ENCODE data around the gene RNF111. TPM values are rescaled to one million over a fixed set of nuclear protein-coding genes. Genes with fewer than 3 reads are reported as not detected.

The RNF111 gene
- total and polyA plus RNA-seq, 10 of the 15 experiments (the other 5 are each of a cell fraction or from before 2014, with no cell fraction given), result 8.6 to 34.7 (median 15.7) TPM

- DNase-seq (ENCODE audit: low read depth, low spot score) (no peak), FAIRE-seq (no peak), ATAC-seq (no peak)
- Histone ChIP-seq H3K27ac (ENCODE audit: control insufficient read depth, insufficient read depth) (no peak overlapping the region), H3K79me2 (ENCODE audit: control insufficient read depth, insufficient read depth, low read length) (no peaks in the 10 kb centered on the region), H3K36me3 (ENCODE audit: control insufficient read depth in 2 of 2, insufficient read depth in 2 of 2, low read length in 1 of 2) (peaks cover 1 to 12% of the 10 kb centered on the region in 2 experiments; a peak in 3 of 4 replicates), H3K4me3 (no peak overlapping the region), H3K4me2 (ENCODE audit: control insufficient read depth, insufficient read depth) (no peak overlapping the region), H3K9me3 (replicated peaks; ENCODE audit: control insufficient read depth, insufficient read depth, low read length) (no peaks in the 10 kb centered on the region), H4K20me1 (ENCODE audit: control insufficient read depth, insufficient read depth) (no peaks in the 10 kb centered on the region), H2AFZ (ENCODE audit: control insufficient read depth, low read depth, low read length) (no peak overlapping the region), H3K27me3 (replicated peaks in 1 of 2; ENCODE audit: control insufficient read depth in 2 of 2, insufficient read depth in 2 of 2, low read length in 1 of 2) (no peaks in the 10 kb centered on the region), H3K4me1 (ENCODE audit: control insufficient read depth, insufficient read depth, low read length) (no peaks in the 10 kb centered on the region), H3K9ac (ENCODE audit: control insufficient read depth, insufficient read depth, low read length) (no peak overlapping the region)
- ChIA-PET POLR2A (interaction anchor here (0.6 kb wide), 1 partner anchor 403 kb away, joined by 3 read pairs; no protein-coding TSS in a partner anchor), CTCF (no interaction called here), SMC1A (ENCODE audit: uncharacterized antibody, unreplicated experiment) (no interaction called here), RAD21 (ENCODE audit: unreplicated experiment) (no interaction called here)
- in situ Hi-C loops (cut with MboI), result no loop called here
- 81% methylated on average over 3 of the region's 3 CpGs for WGBS (ENCODE audit: insufficient coverage, insufficient replicate concordance, low lambda C conversion rate, missing lambda C conversion rate)
- TF ChIP-seq JUNB (IDR thresholded peaks at IDR 0.05), result no peak
- TF ChIP-seq POLR2AphosphoS2 (IDR thresholded peaks at IDR 0.05; ENCODE audit: low read depth, low read length), result no peak
- TF ChIP-seq HCFC1 (IDR thresholded peaks at IDR 0.05; ENCODE audit: low read length), result no peak
- no TSS peak for BruUV-seq (replicated peaks)
- intact Hi-C loops (cut with micrococcal nuclease; ENCODE audit: unreplicated experiment), result no loop called here
These were observed 109.0 kb downstream of the RNF111 start for GRCh38 chr15:59096429-59096828.

GRCh38 chr15:59099162-59099685, 111.8 kb downstream of the RNF111 start:
- ChIA-PET CTCF (interaction anchor here (0.6 to 2.5 kb wide), 3 partner anchors 50 to 143 kb away, joined by 3 to 8 read pairs (median 3); no protein-coding TSS in a partner anchor), SMC1A (ENCODE audit: uncharacterized antibody, unreplicated experiment) (interaction anchor here (0.7 kb wide), 1 partner anchor 510 kb away, joined by 3 read pairs; no protein-coding TSS in a partner anchor), RAD21 (ENCODE audit: unreplicated experiment) (interaction anchor here (1.3 kb wide), 1 partner anchor 119 kb away, joined by 4 read pairs; no protein-coding TSS in a partner anchor), POLR2A (no interaction called here)
- H3K79me2 ChIP-seq (ENCODE audit: control insufficient read depth, insufficient read depth, low read length), result no peaks in the 10 kb centered on the region
- H3K9me3 ChIP-seq (replicated peaks; ENCODE audit: control insufficient read depth, insufficient read depth, low read length), result no peaks in the 10 kb centered on the region
- peaks cover 1 to 9% of the 10 kb centered on the region in 2 experiments; a peak in 2 of 4 replicates for H3K36me3 ChIP-seq (ENCODE audit: control insufficient read depth in 2 of 2, insufficient read depth in 2 of 2, low read length in 1 of 2)
- H3K4me2 ChIP-seq (ENCODE audit: control insufficient read depth, insufficient read depth), result no peak overlapping the region
- ATAC-seq, result no peak
- H3K4me3 ChIP-seq, result no peak overlapping the region
- WGBS (ENCODE audit: insufficient coverage, insufficient replicate concordance, low lambda C conversion rate, missing lambda C conversion rate), result 97% methylated on average over 2 of the region's 2 CpGs
- H3K4me1 ChIP-seq (ENCODE audit: control insufficient read depth, insufficient read depth, low read length), result peaks cover under 1% of the 10 kb centered on the region; the same call in 1 of the 2 replicates
- intact Hi-C loops (cut with micrococcal nuclease; ENCODE audit: unreplicated experiment) (no loop called here), in situ Hi-C loops (cut with MboI) (no loop called here)
- no peak for DNase-seq (ENCODE audit: low read depth, low spot score)
- no peaks in the 10 kb centered on the region for H4K20me1 ChIP-seq (ENCODE audit: control insufficient read depth, insufficient read depth)
- H3K27ac ChIP-seq (ENCODE audit: control insufficient read depth, insufficient read depth), result no peak overlapping the region
- no peaks in the 10 kb centered on the region for H3K27me3 ChIP-seq (replicated peaks in 1 of 2; ENCODE audit: control insufficient read depth in 2 of 2, insufficient read depth in 2 of 2, low read length in 1 of 2)
- no peak for FAIRE-seq
- no peak overlapping the region for H2AFZ ChIP-seq (ENCODE audit: control insufficient read depth, low read depth, low read length)
- BruUV-seq (replicated peaks), result no TSS peak
- H3K9ac ChIP-seq (ENCODE audit: control insufficient read depth, insufficient read depth, low read length), result no peak overlapping the region
- no peak for TF ChIP-seq ATF7 (IDR thresholded peaks at IDR 0.05; ENCODE audit: low read depth)
- no peak for TF ChIP-seq ZZZ3 (IDR thresholded peaks at IDR 0.05; ENCODE audit: control insufficient read depth, insufficient read length, low read depth)
- TF ChIP-seq RUNX3 (IDR thresholded peaks at IDR 0.05; ENCODE audit: low read length), result no peak
- TF ChIP-seq IRF5 (IDR thresholded peaks at IDR 0.05; ENCODE audit: borderline replicate concordance), result no peak
- TF ChIP-seq ZBTB40 (IDR thresholded peaks at IDR 0.05; ENCODE audit: borderline replicate concordance), result no peak
- TF ChIP-seq PAX5 (IDR thresholded peaks at IDR 0.05; ENCODE audit: borderline replicate concordance, low read depth, low read length), result no peak
- TF ChIP-seq PAX8 (IDR thresholded peaks at IDR 0.05), result no peak
- TF ChIP-seq SMC3 (IDR thresholded peaks at IDR 0.05; ENCODE audit: borderline replicate concordance, low read length), result no peak
- TF ChIP-seq BRCA1 (IDR thresholded peaks at IDR 0.05; ENCODE audit: low read depth, low read length), result no peak
- no peak for TF ChIP-seq HDAC6 (IDR thresholded peaks at IDR 0.05; ENCODE audit: unreplicated experiment)
- TF ChIP-seq SMAD1 (IDR thresholded peaks at IDR 0.05; ENCODE audit: low read depth, partially characterized antibody), result no peak

Measured in GM12878 (cell line).